NCI-H2029 (cell line): Measurements from ENCODE around the gene FN3K.

Experiments
- DNase-seq: peaks from one replicate; lab custom pipeline; 2025; lab: John Stamatoyannopoulos, UW

The FN3K gene

DNA sequence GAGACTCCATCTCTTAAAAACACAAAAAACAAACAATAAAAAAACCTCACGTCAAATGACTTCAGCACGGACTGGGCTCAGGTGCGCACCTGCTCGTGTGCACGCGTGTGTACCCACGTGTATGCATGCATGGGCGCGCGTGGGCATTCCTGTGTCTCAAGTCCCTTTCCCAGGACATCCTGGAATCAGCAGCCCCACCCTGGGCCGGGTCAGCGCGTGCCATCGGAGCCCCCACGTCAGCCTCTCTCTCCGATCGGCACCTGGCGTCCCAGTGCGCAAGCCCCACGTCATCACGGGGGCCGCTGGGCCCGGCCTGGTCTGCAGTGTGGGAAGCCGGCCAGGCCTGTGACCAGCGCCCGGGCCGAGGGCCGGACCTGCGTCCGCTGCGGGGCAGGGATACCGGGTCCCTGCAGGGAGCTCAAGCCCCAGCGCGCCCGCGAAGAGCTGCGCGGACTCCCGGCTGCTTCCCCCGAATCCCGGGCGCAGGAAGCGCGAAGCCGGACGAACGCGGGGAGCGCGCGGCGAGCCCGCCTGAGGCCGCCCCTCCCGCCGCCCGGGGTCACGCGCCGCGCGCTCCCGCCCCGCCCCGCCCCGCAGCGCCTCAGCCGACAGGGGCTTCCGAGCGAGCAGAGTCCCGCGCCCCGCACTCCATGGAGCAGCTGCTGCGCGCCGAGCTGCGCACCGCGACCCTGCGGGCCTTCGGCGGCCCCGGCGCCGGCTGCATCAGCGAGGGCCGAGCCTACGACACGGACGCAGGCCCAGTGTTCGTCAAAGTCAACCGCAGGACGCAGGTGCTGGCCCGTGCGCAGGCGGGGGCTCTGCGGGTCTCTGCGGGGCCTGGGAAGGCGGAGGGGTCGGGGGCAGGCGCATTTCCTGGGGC is at the start of gene FN3K:
TSS of gene FN3K (plus strand) at position 629 of the 880 bp plus-strand sequence. CDS start at position 651, 22 bp downstream.
- peak; percentile 26 for DNase-seq

DNA sequence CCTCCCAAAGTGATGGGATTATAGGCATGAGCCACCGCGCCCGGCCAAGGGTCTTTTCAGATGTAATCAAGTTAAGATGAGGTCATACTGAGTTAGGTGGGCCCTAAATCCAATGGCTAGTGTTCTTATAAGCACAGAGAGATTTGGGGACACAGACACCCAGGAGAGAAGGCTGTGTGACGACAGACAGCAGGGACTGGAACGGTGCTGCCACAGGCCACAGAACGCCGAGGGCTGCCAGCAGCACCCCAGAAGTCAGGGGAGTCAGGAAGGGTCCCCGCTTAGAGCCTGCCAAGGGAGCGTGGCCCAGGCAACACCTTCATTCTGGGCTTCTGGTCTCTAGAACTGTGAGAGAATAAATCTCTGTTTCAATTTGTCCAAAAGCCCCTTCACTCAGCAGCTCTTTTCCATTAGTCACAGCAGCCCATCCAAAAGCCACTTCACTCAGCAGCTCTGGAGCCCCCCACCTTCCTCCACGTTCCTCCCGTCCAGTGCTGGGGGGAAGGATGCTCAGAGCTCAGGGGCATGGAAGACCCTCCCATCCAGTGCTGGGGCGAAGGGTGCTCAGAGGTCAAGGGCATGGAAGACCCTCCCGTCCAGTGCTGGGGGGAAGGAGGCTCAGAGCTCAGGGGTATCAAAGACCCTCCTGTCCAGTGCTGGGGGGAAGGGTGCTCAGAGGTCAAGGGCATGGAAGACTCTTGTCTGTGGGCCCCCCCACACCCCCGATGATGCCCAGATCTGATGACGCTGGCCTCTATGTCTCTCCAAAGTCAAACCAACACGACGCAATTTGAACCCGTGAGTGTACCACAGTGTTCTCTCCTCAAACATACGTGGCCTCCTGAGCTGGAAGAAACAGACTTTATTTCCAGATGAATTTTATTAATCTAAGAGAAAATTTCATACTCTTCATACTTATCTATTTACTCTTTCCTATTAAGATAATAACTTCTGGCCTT is 48.8 kb upstream of the FN3K start:
- DNase-seq, result no peak

DNA sequence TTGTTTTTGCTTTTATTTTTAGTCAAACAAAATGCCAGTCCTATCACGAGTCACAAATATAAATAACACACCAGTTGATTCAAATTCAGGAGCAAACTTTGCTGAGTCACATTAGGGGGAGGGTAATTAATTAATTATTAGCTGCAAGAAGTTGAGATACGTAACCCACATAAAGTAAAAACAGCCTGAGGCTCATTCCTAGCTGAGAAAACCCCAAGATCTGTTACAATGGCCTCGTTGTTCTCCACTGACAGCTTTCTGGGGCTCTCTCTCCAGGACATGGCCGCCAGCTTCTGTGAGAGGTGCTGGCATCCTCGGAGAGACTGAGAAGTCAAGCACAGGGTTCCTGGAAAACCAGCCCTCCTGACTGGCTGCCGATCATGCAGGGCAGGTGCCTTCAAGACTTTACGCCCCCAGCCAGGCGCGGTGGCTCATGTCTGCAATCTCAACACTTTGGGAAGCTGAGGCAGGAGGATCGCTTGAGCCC is 48.0 kb upstream of the FN3K start:
- no peak for DNase-seq

DNA sequence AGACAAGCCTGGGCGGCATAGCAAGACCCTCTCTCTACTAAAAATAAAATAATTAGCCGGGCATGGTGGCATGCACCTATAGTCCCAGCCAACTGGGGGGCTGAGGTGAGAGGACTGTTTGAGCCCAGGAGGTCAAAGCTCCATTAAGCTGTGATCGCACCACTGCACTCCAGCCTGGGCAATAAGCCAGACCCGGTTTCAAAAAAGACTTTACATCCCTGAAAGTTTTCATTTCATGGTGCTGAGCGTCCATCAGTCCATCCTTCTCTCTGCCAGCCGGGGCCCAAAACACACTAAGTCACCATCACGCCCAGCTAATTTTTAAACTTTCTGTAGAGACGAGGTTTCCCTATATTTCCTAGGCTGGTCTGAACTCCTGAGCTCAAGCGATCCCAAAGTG is 47.5 kb upstream of the FN3K start:
- no peak for DNase-seq

DNA sequence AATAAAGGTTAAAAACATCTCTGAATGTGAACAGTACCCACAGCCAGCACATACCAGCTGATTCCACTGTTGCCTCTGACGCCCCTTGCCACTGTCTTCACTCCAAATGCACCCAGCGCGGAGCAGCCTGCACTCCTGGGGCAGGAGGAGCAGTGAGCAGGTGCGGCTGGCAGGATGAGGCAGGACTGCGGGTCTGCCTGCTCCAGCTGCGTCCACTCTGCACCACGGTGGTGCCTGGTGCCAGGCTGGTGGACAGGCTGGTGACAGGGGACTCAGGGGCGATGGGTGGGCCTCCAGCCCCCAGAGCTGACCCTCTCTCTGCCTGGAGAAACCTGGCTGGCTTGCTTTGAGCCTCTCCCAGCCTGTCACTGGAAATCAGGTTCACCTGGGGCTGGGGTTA is 46.3 kb upstream of the FN3K start:
- no peak for DNase-seq

DNA sequence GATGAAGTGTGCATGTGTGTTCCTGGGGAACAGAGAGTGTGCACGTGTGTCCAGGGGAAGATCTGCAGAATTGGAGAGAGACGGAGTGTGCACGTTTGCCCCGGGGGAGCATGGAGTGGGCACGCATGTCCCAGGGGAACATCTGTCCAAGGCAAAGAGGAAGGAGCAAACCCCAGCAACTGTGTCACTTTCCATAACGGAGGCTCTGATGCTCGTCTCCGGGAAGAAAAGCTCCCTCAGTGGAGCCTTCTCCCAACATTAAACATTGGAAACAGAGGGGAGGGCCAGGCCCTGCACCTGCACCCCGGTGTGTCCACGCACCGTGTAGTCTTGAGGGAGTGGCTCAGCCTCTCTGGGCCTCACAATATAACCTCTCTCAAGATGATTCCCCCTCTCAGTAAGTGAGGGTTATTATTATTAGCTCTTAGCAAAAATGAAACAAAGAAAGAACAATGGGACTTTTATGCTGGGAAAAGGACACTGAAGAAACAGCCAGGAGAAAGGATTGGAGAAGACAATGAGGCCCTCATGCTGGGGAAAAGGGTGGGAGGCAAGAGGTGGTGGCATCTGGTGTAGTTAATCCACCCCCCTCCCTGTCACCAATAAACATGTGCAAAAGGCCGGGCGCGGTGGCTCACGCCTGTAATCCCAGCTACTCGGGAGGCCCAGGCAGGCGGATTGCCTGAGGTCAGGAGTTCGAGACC is 44.5 kb upstream of the FN3K start:
- no peak for DNase-seq

DNA sequence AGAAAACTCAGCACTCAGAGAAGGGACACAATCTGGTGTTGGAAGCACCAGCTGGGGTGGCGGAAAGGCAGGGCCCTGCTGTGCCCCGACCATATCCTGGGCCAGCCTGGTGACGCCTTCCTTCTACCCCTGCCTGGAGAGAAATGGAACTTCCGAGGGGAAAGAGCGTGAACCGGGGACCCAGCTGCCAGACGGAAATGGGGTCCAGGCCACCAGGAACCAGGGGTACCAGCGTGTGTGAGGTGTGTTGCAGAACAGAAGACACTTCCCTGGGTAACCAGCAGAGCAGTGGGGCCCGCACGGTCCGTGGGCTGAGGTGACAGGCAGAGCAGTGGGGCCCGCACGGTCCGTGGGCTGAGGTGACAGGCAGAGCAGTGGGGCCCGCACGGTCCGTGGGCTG is 43.7 kb upstream of the FN3K start:
- no peak for DNase-seq

DNA sequence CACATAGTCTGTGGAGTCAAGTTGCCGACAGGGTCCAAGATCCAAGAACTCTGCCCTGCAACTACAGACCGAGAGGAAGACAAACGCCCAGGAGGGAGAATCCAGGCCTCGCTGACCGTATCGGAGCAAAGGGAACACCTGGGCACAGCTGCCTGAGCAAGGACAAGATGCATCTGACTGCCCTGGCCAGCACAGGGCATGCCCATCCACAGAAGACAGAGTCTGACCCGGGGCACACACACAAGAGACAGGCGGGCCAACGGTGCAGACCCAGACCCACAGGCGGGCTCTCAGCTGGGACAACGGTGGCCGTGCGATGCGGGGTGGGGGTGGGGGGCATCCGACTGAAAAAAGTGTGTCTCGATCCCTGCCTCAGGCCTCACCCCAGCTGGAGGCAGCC is 43.1 kb upstream of the FN3K start:
- DNase-seq, result no peak

DNA sequence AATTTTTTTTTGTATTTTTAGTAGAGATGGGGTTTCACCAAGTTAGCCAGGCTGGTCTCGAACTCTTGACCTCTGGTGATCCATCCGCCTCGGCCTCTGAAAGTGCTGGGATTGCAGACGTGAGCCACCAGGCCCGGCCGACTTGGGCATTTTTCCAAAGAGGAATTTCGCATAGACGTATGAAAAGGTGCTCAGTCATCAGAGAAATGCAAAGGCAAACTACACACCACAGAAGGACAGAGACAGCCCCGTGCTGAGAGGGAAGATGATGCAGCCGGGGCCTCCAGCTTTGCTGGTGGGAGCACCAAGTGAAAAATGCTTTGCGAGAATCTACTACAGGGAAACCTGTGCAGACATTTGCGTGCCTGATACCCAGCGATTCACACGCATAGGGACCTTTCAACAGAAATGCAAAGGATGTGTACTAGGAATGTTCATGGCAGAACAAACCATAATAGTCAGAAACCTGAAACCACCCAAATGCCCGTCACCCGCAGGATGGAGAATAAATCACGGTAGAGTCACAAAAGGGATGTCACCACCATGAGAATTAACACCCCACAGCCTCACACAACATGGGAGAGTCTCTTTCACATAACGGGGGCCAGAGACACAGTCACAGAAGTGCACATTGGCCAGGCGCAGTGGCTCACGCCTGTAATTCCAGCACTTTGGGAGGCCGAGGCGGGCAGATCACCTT is 42.1 kb upstream of the FN3K start:
- no peak for DNase-seq

DNA sequence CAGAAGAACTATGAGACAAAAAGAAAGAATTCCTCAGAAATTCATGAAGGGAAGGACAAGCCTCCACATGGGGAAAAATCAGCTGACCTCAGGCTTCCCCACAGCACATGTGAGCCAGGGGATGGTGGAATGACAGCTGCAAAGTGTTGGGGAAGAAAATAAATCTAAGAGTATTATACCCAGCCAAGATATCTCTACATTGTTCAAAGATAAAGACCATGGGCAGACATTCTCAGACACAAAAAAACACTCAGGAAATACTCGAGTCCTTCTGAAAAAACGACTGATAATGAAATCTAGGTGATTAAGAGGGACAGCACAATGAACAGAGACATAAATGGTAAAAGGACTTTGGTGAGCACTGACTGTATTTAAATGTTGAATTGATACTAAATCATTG is 40.8 kb upstream of the FN3K start:
- DNase-seq, result no peak

DNA sequence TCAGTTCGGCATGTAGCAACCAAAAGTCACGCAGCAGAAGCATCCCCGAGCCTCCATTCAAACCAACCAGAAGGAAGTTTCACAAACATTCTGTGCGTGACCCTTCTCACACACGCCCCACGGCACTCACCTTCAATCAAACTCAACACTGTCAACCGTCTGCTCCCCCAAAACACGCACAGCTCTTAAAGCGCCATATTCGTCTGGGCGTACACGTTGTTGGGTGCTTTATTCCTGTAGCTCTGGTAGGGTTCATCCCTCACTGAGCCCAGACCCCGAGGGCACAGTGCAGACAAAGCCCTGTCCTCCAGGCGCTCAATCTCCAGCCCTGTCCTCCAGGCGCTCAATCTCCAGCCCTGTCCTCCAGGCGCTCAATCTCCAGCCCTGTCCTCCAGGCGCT is 39.2 kb upstream of the FN3K start:
- no peak for DNase-seq

DNA sequence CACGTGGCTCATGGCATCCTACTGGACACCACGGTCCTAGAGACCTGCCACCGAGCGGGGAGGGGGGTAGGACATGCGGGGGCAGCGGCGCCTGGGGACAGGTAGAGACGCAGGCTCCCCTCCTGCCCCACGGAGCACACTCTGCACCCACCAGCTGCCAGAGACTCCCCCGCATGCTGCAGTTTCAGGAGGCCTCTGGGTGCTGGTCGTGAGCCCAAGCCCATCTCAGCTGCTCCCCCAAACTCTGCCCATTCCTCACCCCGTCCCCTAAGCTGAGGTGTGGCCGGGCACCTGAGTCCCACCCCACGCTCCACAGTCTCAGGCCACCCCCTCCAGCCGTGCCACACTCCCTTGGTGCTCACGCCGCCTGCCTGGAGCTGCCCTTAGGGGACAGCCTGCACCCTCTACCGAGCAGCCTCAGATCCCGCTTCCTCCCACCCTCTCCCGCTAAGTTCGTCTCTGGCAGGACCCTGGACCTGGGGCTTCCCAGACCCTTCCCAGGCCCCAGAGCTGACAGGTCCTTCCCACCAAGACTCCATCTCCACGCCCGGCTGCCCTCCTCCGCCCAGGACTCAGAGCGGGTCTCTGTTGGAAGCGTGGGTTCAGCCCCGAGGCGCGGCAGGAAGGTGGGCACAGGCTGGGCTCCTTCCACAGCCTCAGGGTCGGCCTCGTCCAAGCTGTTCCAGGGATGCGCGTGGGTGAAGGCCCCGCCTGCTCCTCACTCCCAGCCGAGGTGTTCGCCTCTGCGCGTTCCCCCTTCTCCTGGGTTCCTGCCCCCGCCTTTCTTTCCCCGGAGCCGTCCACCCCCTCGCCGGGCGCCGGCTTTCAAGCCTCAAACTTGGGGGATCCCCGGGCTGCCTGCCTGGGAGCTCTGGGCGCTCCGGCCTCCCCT is 38.3 kb upstream of the FN3K start:
- no peak for DNase-seq

DNA sequence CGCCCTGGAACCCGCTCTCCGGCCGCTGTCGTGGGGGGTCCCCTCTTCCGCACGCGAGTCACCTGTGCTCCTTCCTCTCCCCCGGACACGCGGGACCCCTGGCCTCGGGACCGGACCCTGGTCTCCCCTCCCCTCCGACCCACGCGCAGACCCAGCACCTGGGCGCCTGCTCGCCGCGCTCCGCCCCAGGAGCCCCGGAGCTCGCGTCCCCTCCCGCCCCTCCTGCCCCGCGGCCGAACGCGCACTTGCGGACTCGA is 37.7 kb upstream of the FN3K start:
- DNase-seq, result no peak

DNA sequence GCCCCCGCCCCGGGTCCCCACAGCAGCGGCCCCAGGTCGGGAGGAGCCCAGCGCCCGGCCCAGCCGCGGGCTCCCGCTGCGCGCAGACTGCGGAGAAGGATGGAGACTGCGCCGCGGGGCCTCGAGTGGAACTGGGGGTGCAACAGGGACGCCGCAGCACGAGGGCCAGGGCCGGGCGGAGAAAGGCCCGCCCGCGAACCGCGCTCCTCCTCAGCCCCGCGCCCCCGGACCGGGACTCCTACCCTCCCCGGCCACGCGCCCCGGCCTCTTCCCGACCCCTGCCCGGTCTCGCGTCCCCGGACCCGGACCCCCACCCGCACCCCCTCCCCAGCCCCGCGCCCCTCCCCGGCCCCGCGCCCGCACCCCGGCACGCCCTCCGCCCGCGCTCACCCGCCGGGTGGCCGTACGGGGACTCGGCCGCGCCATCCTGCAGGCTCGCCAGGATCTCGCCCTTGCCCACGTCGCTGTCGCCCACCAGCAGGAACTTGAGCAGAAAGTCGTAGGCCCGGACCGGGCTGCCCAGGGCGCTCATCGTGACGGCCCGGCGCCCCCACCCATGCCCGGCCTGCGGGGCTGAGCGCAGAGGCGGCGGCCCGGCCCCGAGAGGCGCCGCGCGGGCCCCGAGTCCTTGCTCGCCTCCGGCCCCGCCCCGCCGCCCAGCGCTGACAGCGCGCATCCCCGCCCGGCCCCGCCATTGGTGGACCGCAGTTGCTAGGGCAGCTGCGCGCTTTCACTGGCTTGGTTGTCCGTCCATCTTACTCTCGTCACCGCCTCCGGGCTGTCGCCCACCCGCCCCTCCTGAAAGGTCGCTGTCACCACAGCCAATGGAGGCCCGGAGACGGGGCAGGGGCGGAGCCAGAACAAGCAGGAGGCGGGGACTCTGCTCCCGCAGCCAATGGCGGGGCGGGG is 37.1 kb upstream of the FN3K start, which contains the start of gene RAB40B:
TSS of gene RAB40B (minus strand) at position 634 of the 909 bp plus-strand sequence. CDS start at position 532, 102 bp downstream.
- DNase-seq, result peak; percentile 91

DNA sequence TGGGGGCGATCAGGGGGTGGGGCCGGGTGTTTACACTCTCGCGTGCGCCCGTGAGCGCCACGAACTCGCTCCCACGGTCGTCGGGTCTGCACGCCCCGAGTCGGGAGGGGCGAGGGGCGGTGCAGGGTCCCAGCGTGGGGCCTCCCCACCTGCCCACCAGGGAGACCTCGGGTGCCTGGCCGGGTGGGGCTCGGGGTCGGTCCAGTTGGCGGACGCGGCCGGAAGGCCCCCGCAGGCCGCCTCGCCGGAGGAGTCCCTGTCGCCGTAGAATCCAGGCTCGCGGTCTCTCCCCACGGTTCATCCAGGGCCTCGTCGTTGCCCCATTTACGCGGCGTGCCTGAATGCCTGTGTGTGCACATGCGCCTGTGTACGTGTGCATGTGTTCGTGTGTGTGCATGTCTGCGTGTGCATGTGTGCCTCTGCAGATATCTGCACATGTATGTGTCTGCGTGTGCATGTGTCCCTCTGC is 36.4 kb upstream of the FN3K start:
- no peak for DNase-seq

DNA sequence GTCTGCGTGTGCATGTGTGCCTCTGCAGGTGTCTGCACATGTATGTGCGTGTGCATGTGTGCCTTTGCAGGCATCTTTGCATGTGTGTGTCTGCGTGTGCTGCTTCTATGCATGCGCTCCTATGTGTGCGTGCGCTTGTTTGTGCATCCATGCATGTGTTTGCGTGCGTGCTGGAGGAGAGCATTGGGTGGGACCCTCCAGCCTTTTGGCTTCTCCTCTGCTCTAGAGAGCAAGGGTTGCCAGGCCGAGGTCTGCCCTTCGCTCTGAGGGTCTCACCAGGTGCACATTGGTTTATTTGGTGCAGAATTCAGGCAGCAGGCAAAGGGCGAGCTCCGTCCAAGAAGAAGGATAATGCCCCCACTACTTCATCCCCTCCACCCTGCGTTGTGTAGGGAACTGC is 35.9 kb upstream of the FN3K start:
- DNase-seq, result no peak

DNA sequence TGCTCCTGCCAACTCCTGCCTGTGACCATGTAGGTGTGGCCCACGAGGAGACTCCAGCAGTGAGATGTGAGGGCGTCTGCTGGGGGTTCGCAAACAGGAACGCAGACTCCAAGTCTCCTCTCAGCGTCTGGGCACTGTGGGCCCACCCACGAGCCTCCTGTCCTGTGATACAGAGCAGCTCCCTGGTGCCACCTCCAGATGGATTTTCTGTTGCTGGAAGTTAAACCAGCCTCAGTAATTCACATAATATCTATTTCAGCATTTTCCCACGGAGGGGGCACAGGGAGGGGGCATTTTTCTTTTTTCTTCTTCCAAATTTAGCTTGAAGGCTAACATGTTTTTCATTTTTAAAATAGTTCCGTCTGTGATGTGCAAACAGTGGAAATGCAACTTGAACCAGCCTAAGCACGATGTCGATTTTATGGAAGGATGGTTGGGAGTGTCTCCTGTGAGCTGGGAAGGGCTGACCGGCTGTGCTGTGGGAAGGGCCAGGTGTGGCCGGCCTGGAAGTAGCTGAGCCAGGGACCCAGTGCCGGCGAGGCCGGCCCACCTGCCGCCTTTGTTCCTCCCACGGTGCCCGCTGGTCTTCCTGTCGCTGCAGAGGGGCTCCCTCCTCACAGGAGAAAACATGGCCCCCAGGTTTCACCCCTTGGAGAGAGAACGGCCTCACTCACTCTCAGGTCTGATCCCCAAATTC is 33.0 kb upstream of the FN3K start:
- DNase-seq, result no peak

DNA sequence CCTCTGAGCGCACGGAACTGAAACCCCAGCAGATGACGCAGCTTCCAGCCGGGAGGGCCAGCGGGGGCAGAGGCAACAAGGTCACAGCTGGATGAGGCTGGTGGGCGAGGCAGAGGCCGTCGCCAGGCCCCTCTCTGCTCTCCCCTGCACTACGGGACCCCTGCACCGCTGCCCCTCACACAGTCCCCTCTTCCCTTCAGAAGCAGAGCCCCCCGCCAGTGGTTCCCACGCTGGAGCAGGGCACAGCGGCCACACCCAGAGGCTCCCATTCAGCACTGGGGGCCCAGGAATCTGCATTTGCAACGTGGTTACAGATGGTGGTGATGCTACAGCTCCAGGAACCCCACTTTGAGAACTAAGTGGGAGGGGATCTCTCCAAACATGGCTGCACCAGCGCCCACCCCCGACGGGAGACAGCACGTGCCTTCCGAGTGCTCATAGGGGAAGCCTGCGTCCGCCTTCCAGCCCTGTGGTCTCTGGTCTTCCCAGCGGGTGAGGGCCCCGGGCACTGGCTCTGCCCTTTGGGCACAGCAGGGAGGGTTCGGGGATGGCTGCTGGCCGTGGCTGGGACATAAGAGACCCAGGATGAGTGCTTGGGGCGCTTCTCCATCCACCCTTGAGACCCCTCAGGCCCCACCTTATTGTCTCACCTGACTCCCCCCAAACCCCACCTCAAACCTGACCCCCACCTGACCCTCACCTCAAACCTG is 32.2 kb upstream of the FN3K start:
- DNase-seq, result no peak
